HEK293 (cell line): ENCODE results near the gene UBE2M.
A peak's percentile ranks its signal among the peaks of the same experiment; 100 is the strongest.

ENCODE experiments used
- GLIS1 ChIP-seq: fragments of 450-650 bp; formaldehyde crosslinking; IDR thresholded peaks from 2 replicates; pipeline ENCODE4 v1.5.1; 2016; ENCODE audit warnings: missing biosample characterization, missing genetic modification characterization
- KLF8 ChIP-seq: fragments of 450-650 bp; formaldehyde crosslinking; IDR thresholded peaks from 2 replicates; pipeline ENCODE4 v1.5.1; 2016; ENCODE audit warnings: missing biosample characterization, missing genetic modification characterization
- PRDM10 ChIP-seq: fragments of 450-650 bp; formaldehyde crosslinking; IDR thresholded peaks from 2 replicates; pipeline ENCODE4 v1.5.1; 2016; ENCODE audit warnings: missing biosample characterization, missing genetic modification characterization
- PRDM4 ChIP-seq: fragments of 450-650 bp; formaldehyde crosslinking; IDR thresholded peaks from 2 replicates; pipeline ENCODE4 v1.5.1; 2017; ENCODE audit warnings: missing biosample characterization, missing genetic modification characterization
- REST ChIP-seq: fragments of 450-650 bp; formaldehyde crosslinking; IDR thresholded peaks from 2 replicates; pipeline ENCODE4 v1.5.1; 2016; ENCODE audit warnings: missing biosample characterization, missing genetic modification characterization
- TRIM28 ChIP-seq: IDR thresholded peaks from 2 replicates; pipeline ENCODE4 v1.6.1; 2011; ENCODE audit warnings: low read length, control low read depth, borderline replicate concordance
- ZBTB10 ChIP-seq: fragments of 450-650 bp; formaldehyde crosslinking; IDR thresholded peaks from 2 replicates; pipeline ENCODE4 v1.5.1; 2016; ENCODE audit warnings: missing biosample characterization, missing genetic modification characterization
- ZBTB26 ChIP-seq: fragments of 450-650 bp; formaldehyde crosslinking; optimal IDR thresholded peaks from 2 replicates; pipeline ENCODE3; 2016; ENCODE audit warnings: missing biosample characterization, mild to moderate bottlenecking, missing genetic modification characterization
- ZBTB48 ChIP-seq: fragments of 450-650 bp; formaldehyde crosslinking; IDR thresholded peaks from 2 replicates; pipeline ENCODE4 v1.5.1; 2016; ENCODE audit warnings: missing biosample characterization, missing genetic modification characterization
- ZFHX2 ChIP-seq: fragments of 450-650 bp; formaldehyde crosslinking; conservative IDR thresholded peaks from 2 replicates; pipeline ENCODE4 v1.5.1; 2016; ENCODE audit warnings: missing biosample characterization, missing genetic modification characterization
- ZNF169 ChIP-seq: fragments of 450-650 bp; formaldehyde crosslinking; IDR thresholded peaks from 2 replicates; pipeline ENCODE4 v1.5.1; 2016; ENCODE audit warnings: missing biosample characterization, missing genetic modification characterization
- ZNF23 ChIP-seq: fragments of 450-650 bp; formaldehyde crosslinking; IDR thresholded peaks from 2 replicates; pipeline ENCODE4 v1.5.1; 2016; ENCODE audit warnings: missing biosample characterization, missing genetic modification characterization, borderline replicate concordance
- ZNF26 ChIP-seq: fragments of 450-650 bp; formaldehyde crosslinking; IDR thresholded peaks from 2 replicates; pipeline ENCODE4 v1.5.1; 2016; ENCODE audit warnings: missing biosample characterization, missing genetic modification characterization
- ZNF398 ChIP-seq: fragments of 450-650 bp; formaldehyde crosslinking; IDR thresholded peaks from 2 replicates; pipeline ENCODE4 v1.5.1; 2017; ENCODE audit warnings: missing biosample characterization, missing genetic modification characterization
- ZNF580 ChIP-seq: fragments of 450-650 bp; formaldehyde crosslinking; IDR thresholded peaks from 2 replicates; pipeline ENCODE4 v1.5.1; 2016; ENCODE audit warnings: missing biosample characterization, missing genetic modification characterization
- ZNF610 ChIP-seq: fragments of 450-650 bp; formaldehyde crosslinking; IDR thresholded peaks from 2 replicates; pipeline ENCODE4 v1.5.1; 2016; ENCODE audit warnings: missing biosample characterization, missing genetic modification characterization, borderline replicate concordance
- ZNF670 ChIP-seq: fragments of 450-650 bp; formaldehyde crosslinking; IDR thresholded peaks from 2 replicates; pipeline ENCODE4 v1.5.1; 2016; ENCODE audit warnings: missing biosample characterization, missing genetic modification characterization, low read depth
- ZNF692 ChIP-seq: fragments of 450-650 bp; formaldehyde crosslinking; IDR thresholded peaks from 2 replicates; pipeline ENCODE4 v1.5.1; 2016; ENCODE audit warnings: missing biosample characterization, missing genetic modification characterization

UBE2M gene

GRCh38 chr19:58558066-58558622 lies at the start of gene UBE2M (continued):
- 0 out of 2 replicates have a peak, but pooled peaks have one; percentile 24 for TF ChIP-seq PRDM4 (tag by site-specific recombination)
- TF ChIP-seq ZNF610 = 0 out of 2 replicates have a peak, but pooled peaks have one; percentile 20
- TF ChIP-seq ZFHX2 (tag by site-specific recombination) = peak; percentile 46
- no peak for TF ChIP-seq ZNF670 (tag by site-specific recombination)
- TF ChIP-seq ZNF26 (tag by site-specific recombination) = no peak
- TF ChIP-seq ZNF692 (tag by site-specific recombination) = peak; percentile 17; the same call in 1 of the 2 replicates
- TF ChIP-seq ZNF23 (tag by site-specific recombination) = no peak
- TF ChIP-seq REST (tag by site-specific recombination) = peak; percentile 62
- peak; percentile 32; the same call in 1 of the 2 replicates for TF ChIP-seq ZNF580 (tag by site-specific recombination)
- TF ChIP-seq KLF8 = peak; percentile 29; the same call in 1 of the 2 replicates
- TF ChIP-seq ZNF398 (tag by site-specific recombination) = no peak
- TF ChIP-seq ZBTB10 (tag by site-specific recombination) = peak; percentile 82
- no peak for TF ChIP-seq ZNF169 (tag by site-specific recombination)
- TF ChIP-seq PRDM10 (tag by site-specific recombination) = 0 out of 2 replicates have a peak, but pooled peaks have one; percentile 7
- TF ChIP-seq GLIS1 (tag by site-specific recombination) = no peak
- no peak for TF ChIP-seq ZBTB26 (tag by site-specific recombination)
- 0 out of 2 replicates have a peak, but pooled peaks have one; percentile 26 for TF ChIP-seq ZBTB48
- no peak for TF ChIP-seq TRIM28
